GM12878 (cell line): ENCODE results near the gene ARL3. TPM values are rescaled to one million over a fixed set of nuclear protein-coding genes. Genes with fewer than 3 reads are reported as not detected.

ENCODE experiments used
- ATAC-seq: fragments of 200-7000 bp; cut with Tn5 transposase; 3 replicates; pipeline ENCODE4 v1.9.1; 2020; ENCODE audit warnings: mild to moderate bottlenecking, moderate library complexity
- BruUV-seq: library from RNA; stranded (reverse); fragments of 400-500 nt; replicated peaks from 2 replicates; lab custom pipeline; 2021; lab: Mats Ljungman, UMichigan
- CTCF ChIA-PET: fragments of 300-600 bp; sonication (Branson Sonifier 250); formaldehyde crosslinking; extraction: SDS; loops from one replicate; lab custom pipeline; 2021; ENCODE audit warnings: inconsistent platforms; lab: Yijun Ruan, JAX
- POLR2A ChIA-PET: fragments of 350-600 bp; formaldehyde crosslinking; extraction: SDS; loops from one replicate; lab custom pipeline; 2021; ENCODE audit warnings: inconsistent platforms; lab: Charles Lee
- RAD21 ChIA-PET: fragments of 300-600 bp; sonication (Branson Sonifier 250); formaldehyde crosslinking; loops from one replicate; lab custom pipeline; 2023; ENCODE audit warnings: antibody characterized with exemption; ENCODE audit not compliant: unreplicated experiment; lab: Charles Lee
- SMC1A ChIA-PET: fragments of 300-600 bp; sonication (Branson Sonifier 250); formaldehyde crosslinking; loops from one replicate; lab custom pipeline; 2023; ENCODE audit not compliant: unreplicated experiment, uncharacterized antibody; lab: Charles Lee
- DNase-seq: peaks from one replicate; pipeline ENCODE4 v3.0.0-alpha.2; 2011; ENCODE audit warnings: low read depth, low spot score
- FAIRE-seq: peaks from 3 replicates; lab custom pipeline; 2011; peaks lifted over from hg19 to GRCh38; lab: Jason Lieb, UNC
- H2AFZ ChIP-seq: 2 replicates; pipeline ENCODE4 v1.6.0; 2011; ENCODE audit warnings: low read depth, low read length, control low read depth; ENCODE audit not compliant: control insufficient read depth
- H3K27ac ChIP-seq: 2 replicates; pipeline ENCODE4 v1.5.1; 2011; ENCODE audit warnings: control low read depth; ENCODE audit not compliant: control insufficient read depth, insufficient read depth
- H3K27me3 ChIP-seq, 2 experiments: replicated peaks in 1 of 2; 2 replicates each; pipeline versions ENCODE4 v1.6.0 to v1.6.1; 2011; ENCODE audit warnings: low read length in 1 of 2; ENCODE audit not compliant: control insufficient read depth in 2 of 2, insufficient read depth in 2 of 2
- H3K36me3 ChIP-seq, 2 experiments: 2 replicates each; pipeline ENCODE4 v1.5.1; 2011; ENCODE audit warnings: low read length in 1 of 2; ENCODE audit not compliant: control insufficient read depth in 2 of 2, insufficient read depth in 2 of 2
- H3K4me1 ChIP-seq: 2 replicates; pipeline ENCODE4 v1.6.1; 2011; ENCODE audit warnings: mild to moderate bottlenecking, low read length, moderate library complexity, mixed read lengths; ENCODE audit not compliant: control insufficient read depth, insufficient read depth
- H3K4me2 ChIP-seq: 2 replicates; pipeline ENCODE4 v1.6.0; 2011; ENCODE audit warnings: control low read depth; ENCODE audit not compliant: control insufficient read depth, insufficient read depth
- H3K4me3 ChIP-seq: fragments of 200-600 bp; sonication (generic); 2 replicates; pipeline ENCODE4 v1.5.1; 2016
- H3K79me2 ChIP-seq: 2 replicates; pipeline ENCODE4 v1.6.0; 2011; ENCODE audit warnings: low read length; ENCODE audit not compliant: control insufficient read depth, insufficient read depth
- H3K9ac ChIP-seq: 2 replicates; pipeline ENCODE4 v1.8.0; 2011; ENCODE audit warnings: low read length, control low read depth, mixed read lengths; ENCODE audit not compliant: control insufficient read depth, insufficient read depth
- H3K9me3 ChIP-seq: replicated peaks from 3 replicates; pipeline ENCODE4 v1.5.1; 2011; ENCODE audit warnings: mild to moderate bottlenecking, low read length; ENCODE audit not compliant: control insufficient read depth, insufficient read depth
- H4K20me1 ChIP-seq: 2 replicates; pipeline ENCODE4 v1.6.0; 2011; ENCODE audit not compliant: control insufficient read depth, insufficient read depth
- CHD2 ChIP-seq: IDR thresholded peaks from 2 replicates; pipeline ENCODE4 v1.6.1; 2011; ENCODE audit warnings: low read depth, low read length, improper control_type of control experiment, borderline replicate concordance
- DPF2 ChIP-seq: fragments of 450-650 bp; IDR thresholded peaks from 2 replicates; pipeline ENCODE4 v1.6.1; 2017; ENCODE audit warnings: mild to moderate bottlenecking
- EED ChIP-seq: sonication (generic); IDR thresholded peaks from 2 replicates; pipeline ENCODE4 v1.6.1; 2016; ENCODE audit warnings: antibody characterized with exemption, low read depth
- EP300 ChIP-seq, 2 experiments: fragments of 150-350 bp in 1 of 2; IDR thresholded peaks; 2 replicates each; pipeline ENCODE4 v1.6.1; 2011 to 2012; ENCODE audit warnings: low read depth in 2 of 2, low read length in 2 of 2, borderline replicate concordance in 1 of 2, improper control_type of control experiment in 1 of 2, inconsistent platforms in 1 of 2; ENCODE audit not compliant: control insufficient read depth in 1 of 2
- EZH2 ChIP-seq: IDR thresholded peaks from 2 replicates; pipeline ENCODE4 v1.6.1; 2012; ENCODE audit warnings: low read depth, mild to moderate bottlenecking, control low read depth, inconsistent platforms, low read length, borderline replicate concordance; ENCODE audit not compliant: control insufficient read depth
- IKZF1 ChIP-seq: fragments of 450-650 bp; conservative IDR thresholded peaks from 2 replicates; pipeline ENCODE4 v1.6.1; 2017; ENCODE audit warnings: antibody characterized with exemption, mild to moderate bottlenecking
- IKZF2 ChIP-seq, 2 experiments: fragments of 450-650 bp; IDR thresholded peaks; 2 replicates each; pipeline ENCODE4 v1.6.1; 2017; ENCODE audit warnings: mild to moderate bottlenecking in 2 of 2, moderate library complexity in 2 of 2
- MEF2B ChIP-seq: fragments of 450-650 bp; IDR thresholded peaks from 2 replicates; pipeline ENCODE4 v1.6.1; 2018; ENCODE audit warnings: mild to moderate bottlenecking, moderate library complexity; ENCODE audit not compliant: partially characterized antibody, poor library complexity, severe bottlenecking
- RB1 ChIP-seq: fragments of 450-650 bp; formaldehyde crosslinking; IDR thresholded peaks from 2 replicates; pipeline ENCODE4 v1.6.1; 2017; ENCODE audit warnings: mild to moderate bottlenecking, borderline replicate concordance
- RELB ChIP-seq: fragments of 450-650 bp; IDR thresholded peaks from 2 replicates; pipeline ENCODE4 v1.6.1; 2017; ENCODE audit warnings: low read depth, mild to moderate bottlenecking, moderate library complexity
- TCF12 ChIP-seq: IDR thresholded peaks from 2 replicates; pipeline ENCODE4 v1.6.1; 2011; ENCODE audit warnings: low read depth, mild to moderate bottlenecking, low read length
- USF1 ChIP-seq: IDR thresholded peaks from 2 replicates; pipeline ENCODE4 v1.6.1; 2011; ENCODE audit warnings: borderline replicate concordance, low read depth, mild to moderate bottlenecking, moderate library complexity, mixed read lengths, low read length; ENCODE audit not compliant: insufficient read depth; ENCODE audit errors: extremely low read length
- YY1 ChIP-seq: IDR thresholded peaks from 2 replicates; pipeline ENCODE4 v1.6.1; 2011; ENCODE audit warnings: low read depth, mild to moderate bottlenecking, low read length
- ZNF687 ChIP-seq: fragments of 450-650 bp; IDR thresholded peaks from 2 replicates; pipeline ENCODE4 v1.6.1; 2017; ENCODE audit warnings: mild to moderate bottlenecking, moderate library complexity
- WGBS: methylation state at CpG from one replicate; pipeline ENCODE4 v1.1.6; 2016; ENCODE audit warnings: low lambda C conversion rate; ENCODE audit not compliant: insufficient replicate concordance, insufficient coverage; ENCODE audit errors: missing lambda C conversion rate; 5-methylcytosine and 5-hydroxymethylcytosine counted together
- in situ Hi-C: fragments of 300-500 bp; cut with MboI; formaldehyde crosslinking; loops from 9 replicates; pipeline ENCODE4 v1.14.3; 2018; ENCODE audit warnings: mixed read lengths
- intact Hi-C: fragments of 100-400 bp; cut with micrococcal nuclease; formaldehyde crosslinking; loops from one replicate; pipeline ENCODE4 v1.14.2; 2022; ENCODE audit not compliant: unreplicated experiment
- polyA plus RNA-seq, 11 experiments: library from polyadenylated mRNA; depleted of rRNA in 4 of 11; unstranded in 6 of 11; stranded (reverse) in 5 of 11; fragments of >200 nt; fragmentation: Nextera tagmentation in 4 of 11; fragmentation: Illumina TruSeq in 1 of 11; extraction: Ambion mirVana in 4 of 11; extraction: Trizol in 1 of 11; gene quantifications; 1 replicate in 1 of 11; 2 replicates in 10 of 11; pipeline versions ENCODE4 v1.2.1 to v1.2.3, GENCODE V29; 2011 to 2016; ENCODE audit warnings: inconsistent platforms in 2 of 11, missing spikeins in 2 of 11, low read depth in 1 of 11
- total RNA-seq, 4 experiments: library from RNA; depleted of rRNA in 3 of 4; stranded (reverse); fragments of >200 nt in 3 of 4; fragmentation: Illumina TruSeq in 1 of 4; extraction: Trizol in 1 of 4; gene quantifications; 2 replicates each; pipeline versions ENCODE4 v1.2.1 to v1.2.3, GENCODE V29; 2013 to 2021

Gene ARL3
- total and polyA plus RNA-seq, 10 of the 15 experiments (the other 5 are each of a cell fraction or from before 2014, with no cell fraction given): 4.9 to 26.1 (median 11.0) TPM

GRCh38 chr10:102650655-102651454 is 63.3 kb downstream of the ARL3 start:
- intact Hi-C loops: no loop called here
- peak overlapping the region; percentile 96 for H3K27ac ChIP-seq
- CTCF ChIA-PET: interaction anchor here (1.2 to 13.5 kb wide), 9 partner anchors 8 to 252 kb away, joined by 3 to 128 read pairs (median 5); partner anchors contain the start of gene SUFU
- peaks cover 79% of the 10 kb centered on the region for H3K79me2 ChIP-seq
- peak overlapping the region; percentile 68 for H3K9ac ChIP-seq
- peaks cover 66% of the 10 kb centered on the region for H3K4me1 ChIP-seq
- peaks cover 20 to 23% of the 10 kb centered on the region in 2 experiments for H3K36me3 ChIP-seq
- RAD21 ChIA-PET: interaction anchor here (0.7 to 7.1 kb wide), 11 partner anchors 9 to 825 kb away, joined by 3 to 81 read pairs (median 6); partner anchors contain the start of genes ARL3, SFXN2, SUFU and WBP1L
- H2AFZ ChIP-seq: no peak overlapping the region
- peak overlapping the region; percentile 62 for H3K4me3 ChIP-seq
- no peaks in the 10 kb centered on the region for H3K9me3 ChIP-seq
- H3K4me2 ChIP-seq: peak overlapping the region; percentile 98
- SMC1A ChIA-PET: interaction anchor here (0.9 to 9.3 kb wide), 10 partner anchors 8 to 71 kb away, joined by 3 to 103 read pairs (median 6); partner anchors contain the start of genes ARL3 and SFXN2
- WGBS: 25% methylated on average over 11 of the region's 11 CpGs
- no peaks in the 10 kb centered on the region for H3K27me3 ChIP-seq
- no TSS peak for BruUV-seq
- POLR2A ChIA-PET: interaction anchor here (0.6 to 14.1 kb wide), 13 partner anchors 8 to 962 kb away, joined by 3 to 151 read pairs (median 5); partner anchors contain the start of genes ACTR1A, ARL3 and SFXN2
- H4K20me1 ChIP-seq: no peaks in the 10 kb centered on the region
- DNase-seq (no peak), FAIRE-seq (no peak), ATAC-seq (peak; percentile 10)
- in situ Hi-C loops: no loop called here
- TF ChIP-seq RB1: no peak
- 0 out of 2 replicates have a peak, but pooled peaks have one; percentile 1 for TF ChIP-seq YY1
- peak; percentile 70 to 75; a peak in 2 of 4 replicates for TF ChIP-seq IKZF2 (IDR thresholded peaks at IDR 0.05)
- peak in 1 of 2 experiments; percentile 50; a peak in 2 of 4 replicates for TF ChIP-seq EP300 (IDR thresholded peaks at IDR 0.05; ENCODE audit: borderline replicate concordance in 1 of 2, control insufficient read depth in 1 of 2, low read depth in 2 of 2, low read length in 2 of 2)
- peak; percentile 49 for TF ChIP-seq ZNF687
- no peak for TF ChIP-seq EZH2
- TF ChIP-seq RELB: peak; percentile 54; the same call in 1 of the 2 replicates
- TF ChIP-seq EED: peak; percentile 49; the same call in 1 of the 2 replicates
- peak; percentile 2; the same call in 1 of the 2 replicates for TF ChIP-seq CHD2
- peak; percentile 83 for TF ChIP-seq IKZF1
- TF ChIP-seq DPF2: peak; percentile 84
- TF ChIP-seq MEF2B: peak; percentile 73
- no peak for TF ChIP-seq USF1
- peak; percentile 49; the same call in 1 of the 2 replicates for TF ChIP-seq TCF12
